ENCODE data around the gene TMEM45A.
"Not testable (repeated sequence)": the region's sequence is repeated elsewhere in the genome, so short reads cannot be mapped to it uniquely, and the experiment has no call there.

TMEM45A gene

GRCh38 chr3:100575704-100576103 lies 83.3 kb downstream of the TMEM45A start:
- no peak for DNase-seq (ENCODE audit: low read depth, low spot score)

GRCh38 chr3:100577382-100578008 lies 85.1 kb downstream of the TMEM45A start:
- no peak for DNase-seq (ENCODE audit: low read depth, low spot score)

GRCh38 chr3:100578646-100579045 lies 86.2 kb downstream of the TMEM45A start:
- DNase-seq (ENCODE audit: low read depth, low spot score) = no peak

- DNase-seq (ENCODE audit: low read depth, low spot score) = no peak
Observed at GRCh38 chr3:100580147-100580546, 87.7 kb downstream of the TMEM45A start.

GRCh38 chr3:100581650-100582049 lies 89.2 kb downstream of the TMEM45A start:
- DNase-seq (ENCODE audit: low read depth, low spot score) = no peak

GRCh38 chr3:100582157-100582556 lies 89.7 kb downstream of the TMEM45A start:
- not testable (repeated sequence) for DNase-seq (ENCODE audit: low read depth, low spot score)

DNA sequence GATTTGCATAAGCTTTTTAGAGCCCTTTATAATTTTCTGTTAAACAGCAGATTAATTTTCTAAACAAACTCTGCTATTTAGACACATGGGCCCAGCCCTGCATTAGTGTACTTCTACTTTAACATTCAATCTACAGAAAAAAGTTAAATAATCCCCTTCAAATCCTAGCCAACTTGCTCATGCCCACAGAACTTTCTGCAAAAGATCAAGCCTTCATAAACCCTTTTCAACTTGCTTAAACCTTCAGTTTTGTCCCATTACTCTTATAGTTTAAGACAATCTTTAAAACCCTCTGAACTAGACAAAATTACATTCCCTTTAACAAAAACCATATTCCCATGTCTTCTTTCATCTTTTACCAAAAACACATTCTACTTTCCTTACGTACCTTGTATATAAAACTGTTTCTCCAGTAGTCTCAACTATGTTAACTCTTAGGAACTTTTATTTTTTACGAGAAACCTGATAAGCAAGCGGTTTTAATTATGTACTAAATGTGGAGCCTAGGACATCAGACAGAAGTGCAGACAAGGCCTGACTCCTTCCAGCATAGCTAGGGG lies 91.8 kb downstream of the TMEM45A start:
- no peak for DNase-seq (ENCODE audit: low read depth, low spot score)

GRCh38 chr3:100586832-100587231 lies 94.4 kb downstream of the TMEM45A start:
- DNase-seq (ENCODE audit: low read depth, low spot score) = no peak

GRCh38 chr3:100588251-100588650 lies 95.8 kb downstream of the TMEM45A start:
- DNase-seq (ENCODE audit: low read depth, low spot score) = no peak

DNA sequence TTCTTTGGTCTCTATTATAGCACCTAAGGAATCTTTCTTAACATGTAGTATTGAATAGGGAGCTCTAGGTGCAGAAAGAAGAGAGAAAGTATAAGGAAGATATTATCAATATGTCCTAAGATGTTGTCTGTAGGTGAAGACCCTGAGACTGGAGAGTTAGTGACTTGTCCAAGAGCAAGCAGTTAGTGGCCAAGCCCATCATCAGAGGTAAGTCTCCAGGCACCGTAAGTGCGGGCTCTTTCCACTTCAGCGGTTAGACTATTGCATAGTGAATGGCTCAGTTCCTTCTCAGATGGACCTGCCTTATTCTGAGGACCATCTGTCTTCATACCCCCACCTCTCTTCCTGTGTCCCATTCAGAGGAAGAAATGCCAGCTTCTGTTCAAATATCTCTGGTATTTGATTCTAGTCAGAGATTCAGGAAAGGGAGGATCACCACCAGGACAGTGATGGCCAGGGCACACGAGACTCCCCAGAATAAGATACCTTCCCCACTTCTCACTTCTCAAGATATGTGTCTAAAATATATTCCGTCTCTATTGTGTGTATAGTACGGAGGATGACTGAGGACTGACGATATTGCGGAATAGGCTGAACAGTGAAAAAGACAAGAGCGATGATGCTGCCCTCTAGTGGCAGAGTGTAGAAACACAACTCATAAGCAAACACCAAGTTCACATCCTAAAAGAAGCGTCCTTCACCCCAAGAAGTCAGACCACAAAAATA lies 97.9 kb downstream of the TMEM45A start:
- DNase-seq (ENCODE audit: low read depth, low spot score) = peak; percentile 81

- DNase-seq (ENCODE audit: low read depth, low spot score) = no peak
Observed at GRCh38 chr3:100590840-100591147, 98.4 kb downstream of the TMEM45A start.

- no peak for DNase-seq (ENCODE audit: low read depth, low spot score)
Observed at GRCh38 chr3:100591411-100591810, 99.0 kb downstream of the TMEM45A start.

DNA sequence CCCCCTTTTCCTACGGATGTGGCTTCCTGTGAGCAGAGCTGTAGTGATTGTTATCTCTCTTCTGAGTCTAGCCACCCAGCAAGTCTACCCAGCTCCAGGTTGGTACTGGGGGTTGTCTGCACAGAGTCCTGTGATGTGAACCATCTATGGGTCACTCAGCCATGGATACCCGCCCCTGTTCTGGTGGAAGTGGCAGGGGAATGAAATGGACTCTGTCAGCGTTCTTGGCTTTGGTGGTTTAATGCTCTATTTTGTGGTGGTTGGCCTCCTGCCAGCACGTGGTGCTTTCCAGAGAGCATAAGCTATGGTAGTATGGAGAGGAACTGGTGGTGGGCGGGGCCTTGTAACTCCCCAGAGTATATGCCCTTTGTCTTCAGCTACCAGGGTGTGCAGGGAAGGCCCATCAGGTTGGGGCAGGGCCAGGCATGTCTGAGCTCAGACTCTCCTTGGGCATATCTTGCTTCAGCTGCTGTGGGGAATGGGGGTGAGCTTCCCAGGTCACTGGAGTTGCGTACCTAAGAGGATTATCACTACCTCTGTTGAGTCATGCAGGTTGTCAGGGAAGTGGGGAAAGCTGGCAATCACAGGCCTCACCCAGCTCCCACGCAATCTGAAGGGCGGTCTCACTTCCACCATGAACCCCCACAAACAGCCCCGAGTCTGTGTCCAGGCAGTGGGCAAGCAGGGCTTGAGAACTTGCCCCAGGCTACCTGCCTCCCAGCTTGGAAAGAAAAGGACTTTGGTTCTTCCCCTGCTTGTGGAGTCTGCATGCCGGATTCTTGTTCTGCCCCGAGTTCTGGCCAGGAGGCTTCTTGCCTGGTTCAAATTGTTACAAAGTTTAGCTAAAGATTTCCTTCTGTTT lies 108.0 kb downstream of the TMEM45A start:
- peak; percentile 11 for DNase-seq (ENCODE audit: low read depth, low spot score)

DNA sequence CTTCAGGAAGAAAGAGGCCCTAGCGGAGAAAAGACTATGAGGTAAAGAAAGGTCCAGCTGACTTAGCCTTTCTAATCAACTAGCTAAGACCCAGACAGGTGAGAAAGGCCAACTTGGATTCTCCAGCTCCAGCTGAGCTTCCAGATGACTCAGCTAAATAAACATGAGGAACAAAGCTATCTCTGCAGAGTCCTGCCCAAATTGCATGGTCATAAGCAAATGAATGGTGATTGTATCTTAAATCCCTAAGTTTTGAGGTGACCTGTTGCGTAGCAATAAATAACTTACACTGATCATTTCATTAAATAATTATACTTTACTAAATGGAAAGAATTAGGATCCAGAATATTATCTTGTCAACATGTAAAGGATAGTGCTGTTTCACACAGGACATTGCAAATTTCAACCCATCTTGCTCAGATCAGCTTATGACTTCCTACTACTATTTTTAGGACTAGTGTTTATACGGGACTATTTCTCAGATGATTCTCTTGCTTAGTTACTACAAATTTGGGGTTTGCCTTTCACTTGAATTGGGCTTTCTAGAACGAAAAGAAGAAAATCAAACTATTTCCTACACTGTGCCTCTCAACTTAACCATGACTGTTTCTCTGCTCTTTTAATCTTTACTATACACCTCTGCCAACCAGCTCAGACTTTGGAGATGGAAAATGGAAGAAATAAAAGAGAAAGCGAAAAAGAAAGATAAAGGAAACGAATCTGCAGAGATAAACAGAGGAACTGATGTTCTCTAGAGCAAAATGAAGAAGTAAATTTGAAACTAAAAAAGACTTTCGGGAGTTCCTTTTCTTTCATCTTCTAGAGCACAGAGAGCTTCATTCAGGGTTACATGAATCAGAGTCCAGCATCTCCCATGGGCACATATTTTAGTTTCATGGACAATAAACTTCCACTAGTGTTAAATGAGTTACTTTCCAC lies 110.4 kb downstream of the TMEM45A start:
- no peak for DNase-seq (ENCODE audit: low read depth, low spot score)

DNA sequence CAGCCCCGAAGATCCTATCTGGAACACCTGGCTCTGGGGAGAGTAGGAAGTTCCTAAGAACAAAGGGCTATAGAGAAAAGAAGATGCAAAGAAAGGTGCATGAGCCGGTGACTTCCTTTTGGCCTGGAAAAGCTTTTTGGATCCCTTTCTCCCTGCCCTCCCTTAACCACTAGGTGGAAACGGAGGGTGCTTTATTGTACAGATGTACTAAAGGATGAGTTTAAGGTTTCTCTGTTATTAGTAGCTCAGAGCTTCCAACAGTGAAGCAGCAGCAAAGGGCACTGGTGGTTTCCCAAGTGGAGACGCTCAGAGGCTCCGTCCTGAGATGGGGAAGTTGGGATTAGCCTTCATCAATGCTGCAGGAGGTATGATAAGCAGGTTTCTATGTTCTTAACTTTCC lies 111.0 kb downstream of the TMEM45A start:
- peak; percentile 20 for DNase-seq (ENCODE audit: low read depth, low spot score)

DNA sequence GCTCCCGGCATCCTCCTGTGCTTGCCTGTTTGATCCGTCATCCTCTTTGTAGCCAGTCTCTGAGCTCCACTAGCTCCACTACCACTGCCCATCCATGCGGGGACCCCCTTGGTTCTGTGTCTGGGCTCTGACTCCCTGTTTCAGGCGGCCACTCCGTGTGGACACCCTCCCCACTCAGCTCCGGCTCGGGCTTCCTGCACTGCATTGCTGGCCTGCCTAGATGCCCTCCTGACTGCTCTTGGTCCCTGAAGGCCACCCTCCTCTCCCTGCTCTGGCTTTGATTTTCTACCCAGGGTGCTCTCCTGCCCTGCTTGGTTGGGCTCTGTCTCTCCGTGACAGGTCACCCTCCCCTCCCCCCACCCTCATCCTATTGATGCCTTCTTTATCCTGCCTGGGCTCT lies 112.9 kb downstream of the TMEM45A start:
- no peak for DNase-seq (ENCODE audit: low read depth, low spot score)

DNA sequence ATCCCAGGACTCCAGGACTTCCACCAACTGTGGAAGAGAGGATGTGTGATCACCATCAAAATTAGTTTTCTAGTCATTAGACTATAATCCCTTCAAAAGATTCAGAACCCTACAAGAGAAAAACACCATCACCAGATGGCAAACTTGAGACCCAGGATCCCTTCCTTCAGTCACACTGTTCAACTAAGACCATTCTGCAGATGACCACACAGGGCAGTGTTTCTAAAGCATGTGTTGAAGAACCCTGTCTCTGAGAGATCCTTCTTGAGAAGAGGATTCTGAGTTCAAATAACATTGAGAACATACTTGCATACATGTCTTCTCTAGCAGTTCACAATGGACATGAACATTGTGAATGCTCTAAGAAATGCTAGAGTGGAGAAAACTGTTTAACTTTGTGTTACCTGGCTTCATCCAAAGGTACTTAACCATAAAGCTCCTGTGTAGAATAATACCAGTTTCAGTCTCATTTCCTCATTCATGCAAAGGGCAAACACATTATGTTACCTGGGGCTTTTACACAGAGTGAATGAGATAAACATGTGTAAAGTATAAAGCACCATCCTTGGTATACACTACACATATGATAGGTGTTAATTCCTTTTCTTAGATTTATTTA lies 114.6 kb downstream of the TMEM45A start:
- no peak for DNase-seq (ENCODE audit: low read depth, low spot score)

- no peak for DNase-seq (ENCODE audit: low read depth, low spot score)
Observed at GRCh38 chr3:100609305-100609704, 116.9 kb downstream of the TMEM45A start, which contains the start of gene ADGRG7. TSS of gene ADGRG7 (plus strand) at chr3:100609601. CDS start at chr3:100609857, 256 bp downstream.

DNA sequence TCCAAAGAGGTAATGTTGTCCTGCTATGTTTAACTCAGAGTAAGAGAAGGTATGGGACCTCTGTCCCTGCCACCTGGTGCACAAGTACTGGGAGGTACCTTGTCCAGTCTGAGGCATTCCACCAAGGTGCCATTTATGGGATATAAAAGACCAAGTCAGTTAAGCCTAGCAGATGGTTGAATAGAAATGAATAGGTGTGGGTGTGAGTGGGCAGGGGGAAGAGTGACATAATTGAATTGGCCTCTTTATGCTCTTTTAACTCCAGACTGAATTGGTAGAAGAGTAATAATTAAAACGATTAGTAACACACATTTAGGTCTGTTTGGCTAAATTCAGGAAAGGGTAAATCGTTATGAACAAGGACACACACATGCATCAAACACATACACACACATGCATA lies 117.5 kb downstream of the TMEM45A start:
- no peak for DNase-seq (ENCODE audit: low read depth, low spot score)

- no peak for DNase-seq (ENCODE audit: low read depth, low spot score)
Observed at GRCh38 chr3:100611221-100611620, 118.8 kb downstream of the TMEM45A start.
